Caco-2 (cell line): ENCODE data around the gene ETNPPL. TPM values are rescaled to one million over a fixed set of nuclear protein-coding genes. Genes with fewer than 3 reads are reported as not detected.

Experiments
- BruUV-seq: library from RNA; stranded (reverse); fragments of 400-500 nt; replicated peaks from 2 replicates; lab custom pipeline; 2021; lab: Mats Ljungman, UMichigan
- CTCF ChIA-PET: fragments of 300-600 bp; sonication (Branson Sonifier 250); formaldehyde crosslinking; loops from one replicate; lab custom pipeline; 2022; ENCODE audit warnings: antibody characterized with exemption; lab: Charles Lee
- POLR2A ChIA-PET: fragments of 300-600 bp; sonication (Branson Sonifier 250); formaldehyde crosslinking; loops from one replicate; lab custom pipeline; 2022; ENCODE audit warnings: antibody characterized with exemption; lab: Charles Lee
- DNase-seq, 2 experiments: peaks; one replicate each; pipeline versions ENCODE4 v3.0.0 to v3.0.0-alpha.2; 2020 to 2022
- H3K27me3 ChIP-seq: replicated peaks from 2 replicates; pipeline ENCODE4 v1.6.0; 2011; ENCODE audit warnings: low read length; ENCODE audit not compliant: control insufficient read depth, insufficient read depth
- H3K36me3 ChIP-seq: 2 replicates; pipeline ENCODE4 v1.5.1; 2011; ENCODE audit warnings: low read length; ENCODE audit not compliant: control insufficient read depth, insufficient read depth
- H3K4me1 ChIP-seq: fragments of 250-450 bp; sonication (Bioruptor Pico); 2 replicates; pipeline ENCODE4 v1.5.1; 2020; ENCODE audit warnings: mild to moderate bottlenecking
- H3K4me3 ChIP-seq: 2 replicates; pipeline ENCODE4 v1.5.1; 2011; ENCODE audit warnings: low read depth, mild to moderate bottlenecking, control low read depth, low read length
- H3K9me3 ChIP-seq: fragments of 250-450 bp; sonication (Bioruptor Pico); 2 replicates; pipeline ENCODE4 v1.5.1; 2020; ENCODE audit warnings: mild to moderate bottlenecking, moderate library complexity
- H3K27ac Mint-ChIP-seq: one replicate; pipeline ENCODE4 v1.8.0; 2022; ENCODE audit warnings: mixed read lengths; ENCODE audit not compliant: unreplicated experiment
- H3K27me3 Mint-ChIP-seq: one replicate; pipeline ENCODE4 v1.8.0; 2022; ENCODE audit warnings: mixed read lengths; ENCODE audit not compliant: insufficient read depth, unreplicated experiment
- H3K36me3 Mint-ChIP-seq: one replicate; pipeline ENCODE4 v1.8.0; 2022; ENCODE audit warnings: mild to moderate bottlenecking, mixed read lengths; ENCODE audit not compliant: insufficient read depth, unreplicated experiment
- H3K4me1 Mint-ChIP-seq: one replicate; pipeline ENCODE4 v1.8.0; 2022; ENCODE audit warnings: low read depth, mixed read lengths; ENCODE audit not compliant: unreplicated experiment
- H3K4me3 Mint-ChIP-seq: one replicate; pipeline ENCODE4 v1.8.0; 2022; ENCODE audit warnings: mild to moderate bottlenecking, moderate library complexity, mixed read lengths; ENCODE audit not compliant: unreplicated experiment
- H3K9me3 Mint-ChIP-seq: one replicate; pipeline ENCODE4 v1.8.0; 2022; ENCODE audit warnings: mixed read lengths; ENCODE audit not compliant: unreplicated experiment
- intact Hi-C: fragments of 100-400 bp; cut with micrococcal nuclease; formaldehyde crosslinking; loops from one replicate; pipeline ENCODE4 v1.10.0; 2022; ENCODE audit not compliant: unreplicated experiment
- total RNA-seq: library from RNA; stranded (reverse); gene quantifications from 2 replicates; pipeline ENCODE4 v1.2.3, GENCODE V29; 2022
- TF ChIP-seq, protein P1 (sequence below), 2 experiments: fragments of 200-600 bp in 1 of 2; IDR thresholded peaks; 1 replicate in 1 of 2; 2 replicates in 1 of 2; pipeline versions ENCODE4 v1.5.1 to v1.8.0; 2011 to 2022; ENCODE audit warnings: antibody characterized with exemption in 1 of 2, control low read depth in 1 of 2, inconsistent platforms in 1 of 2, low read depth in 1 of 2, low read length in 1 of 2, mild to moderate bottlenecking in 1 of 2, moderate library complexity in 1 of 2; ENCODE audit not compliant: insufficient read depth in 1 of 2, severe bottlenecking in 1 of 2, unreplicated experiment in 1 of 2

The ETNPPL gene
- total RNA-seq, 1 experiment from 2014 or later, result not detected

DNA sequence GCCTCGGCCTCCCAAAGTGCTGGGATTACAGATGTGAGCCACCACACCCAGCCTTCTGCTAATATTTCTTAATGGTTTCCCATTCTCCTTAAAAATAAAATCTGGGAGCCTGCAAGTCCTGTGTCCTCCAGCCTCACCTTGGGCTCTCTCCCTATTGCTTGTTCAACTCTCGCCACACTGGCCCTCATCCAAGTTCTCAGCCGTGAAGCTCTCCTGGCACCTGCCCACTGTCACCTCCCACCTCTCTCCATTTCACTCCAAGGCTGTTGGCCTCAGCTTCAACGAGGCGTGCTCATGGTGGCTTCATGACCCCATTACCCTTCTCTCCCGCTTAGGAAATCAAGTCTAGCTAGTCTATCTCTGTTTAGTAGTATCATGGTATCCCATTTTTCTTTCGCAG lies 9.5 kb upstream of the ETNPPL start:
- Histone ChIP-seq H3K9me3 (no peaks in the 10 kb centered on the region), H3K27me3 (no peaks in the 10 kb centered on the region), H3K36me3 (no peaks in the 10 kb centered on the region), H3K4me1 (no peaks in the 10 kb centered on the region), H3K4me3 (no peak overlapping the region)
- CTCF ChIA-PET, result no interaction called here
- Mint-ChIP-seq H3K27me3 (peaks cover 5% of the 10 kb centered on the region), H3K9me3 (no peaks in the 10 kb centered on the region), H3K36me3 (no peaks in the 10 kb centered on the region), H3K4me3 (no peak overlapping the region), H3K27ac (no peak overlapping the region), H3K4me1 (no peaks in the 10 kb centered on the region)
- POLR2A ChIA-PET, result no interaction called here
- TF ChIP-seq, protein P1, sequence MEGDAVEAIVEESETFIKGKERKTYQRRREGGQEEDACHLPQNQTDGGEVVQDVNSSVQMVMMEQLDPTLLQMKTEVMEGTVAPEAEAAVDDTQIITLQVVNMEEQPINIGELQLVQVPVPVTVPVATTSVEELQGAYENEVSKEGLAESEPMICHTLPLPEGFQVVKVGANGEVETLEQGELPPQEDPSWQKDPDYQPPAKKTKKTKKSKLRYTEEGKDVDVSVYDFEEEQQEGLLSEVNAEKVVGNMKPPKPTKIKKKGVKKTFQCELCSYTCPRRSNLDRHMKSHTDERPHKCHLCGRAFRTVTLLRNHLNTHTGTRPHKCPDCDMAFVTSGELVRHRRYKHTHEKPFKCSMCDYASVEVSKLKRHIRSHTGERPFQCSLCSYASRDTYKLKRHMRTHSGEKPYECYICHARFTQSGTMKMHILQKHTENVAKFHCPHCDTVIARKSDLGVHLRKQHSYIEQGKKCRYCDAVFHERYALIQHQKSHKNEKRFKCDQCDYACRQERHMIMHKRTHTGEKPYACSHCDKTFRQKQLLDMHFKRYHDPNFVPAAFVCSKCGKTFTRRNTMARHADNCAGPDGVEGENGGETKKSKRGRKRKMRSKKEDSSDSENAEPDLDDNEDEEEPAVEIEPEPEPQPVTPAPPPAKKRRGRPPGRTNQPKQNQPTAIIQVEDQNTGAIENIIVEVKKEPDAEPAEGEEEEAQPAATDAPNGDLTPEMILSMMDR (IDR thresholded peaks at IDR 0.05; ENCODE audit: insufficient read depth in 1 of 2, low read depth in 1 of 2, low read length in 1 of 2, severe bottlenecking in 1 of 2, unreplicated experiment in 1 of 2), result no peak
- no peak for DNase-seq
- no TSS peak for BruUV-seq
- intact Hi-C loops, result no loop called here

DNA sequence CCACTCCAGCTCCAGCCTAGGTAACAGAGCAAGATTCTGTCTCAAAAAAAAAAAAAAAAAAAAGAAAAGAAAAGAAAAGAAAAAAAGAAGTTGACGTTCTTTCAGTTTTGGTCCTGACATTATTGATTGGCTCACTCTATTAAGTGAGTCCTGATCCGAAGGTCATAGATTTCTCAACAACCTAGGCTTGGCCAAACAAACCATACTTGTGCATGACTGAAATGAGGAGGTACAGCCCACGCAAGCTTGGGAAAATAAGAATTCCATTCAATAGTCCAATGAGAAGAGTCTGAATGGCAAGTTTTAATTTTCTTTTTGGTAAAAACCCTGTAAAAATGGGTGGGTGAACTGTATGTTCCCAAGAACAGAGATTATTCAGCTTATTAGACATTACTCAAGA lies 3.2 kb upstream of the ETNPPL start:
- no peak for DNase-seq
- Mint-ChIP-seq H3K4me1 (peaks cover 7% of the 10 kb centered on the region), H3K27ac (no peak overlapping the region), H3K4me3 (no peak overlapping the region), H3K9me3 (no peaks in the 10 kb centered on the region), H3K27me3 (peaks cover 13% of the 10 kb centered on the region), H3K36me3 (no peaks in the 10 kb centered on the region)
- Histone ChIP-seq H3K36me3 (no peaks in the 10 kb centered on the region), H3K4me1 (no peaks in the 10 kb centered on the region), H3K9me3 (no peaks in the 10 kb centered on the region), H3K27me3 (peaks cover 1% of the 10 kb centered on the region; the same call in 1 of the 2 replicates), H3K4me3 (no peak overlapping the region)
- TF ChIP-seq, protein P1 (IDR thresholded peaks at IDR 0.05; ENCODE audit: insufficient read depth in 1 of 2, low read depth in 1 of 2, low read length in 1 of 2, severe bottlenecking in 1 of 2, unreplicated experiment in 1 of 2), result no peak
- ChIA-PET POLR2A (no interaction called here), CTCF (no interaction called here)
- intact Hi-C loops, result no loop called here
- no TSS peak for BruUV-seq

DNA sequence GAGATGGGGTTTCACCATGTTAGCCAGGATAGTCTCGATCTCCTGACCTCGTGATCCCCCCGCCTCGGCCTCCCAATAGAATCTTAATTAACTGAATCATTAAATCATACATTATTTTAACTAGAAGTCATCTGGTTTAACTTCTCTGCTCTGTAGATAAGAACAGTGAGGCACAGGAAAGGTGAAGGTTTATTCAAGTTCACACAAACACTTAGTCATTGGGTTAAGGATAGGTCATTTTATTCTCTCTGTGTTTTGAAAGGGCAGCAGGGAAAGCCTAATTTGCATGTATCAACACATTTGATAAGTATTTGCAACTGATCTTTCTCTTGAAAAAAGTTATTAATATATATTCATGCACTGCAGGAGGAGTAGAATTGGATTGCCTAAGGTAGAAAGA lies 1.1 kb upstream of the ETNPPL start:
- no TSS peak for BruUV-seq
- ChIA-PET POLR2A (no interaction called here), CTCF (no interaction called here)
- peaks cover 13% of the 10 kb centered on the region for H3K27me3 Mint-ChIP-seq
- Histone ChIP-seq H3K4me1 (no peaks in the 10 kb centered on the region), H3K36me3 (no peaks in the 10 kb centered on the region), H3K27me3 (peaks cover 1% of the 10 kb centered on the region; the same call in 1 of the 2 replicates), H3K4me3 (no peak overlapping the region), H3K9me3 (no peaks in the 10 kb centered on the region)
- H3K4me1 Mint-ChIP-seq, result peaks cover 7% of the 10 kb centered on the region
- H3K9me3 Mint-ChIP-seq, result no peaks in the 10 kb centered on the region
- intact Hi-C loops, result loop anchor here (5.0 kb wide), 1 partner anchor 82 kb away; no protein-coding TSS in a partner anchor
- H3K36me3 Mint-ChIP-seq, result no peaks in the 10 kb centered on the region
- TF ChIP-seq, protein P1 (IDR thresholded peaks at IDR 0.05; ENCODE audit: insufficient read depth in 1 of 2, low read depth in 1 of 2, low read length in 1 of 2, severe bottlenecking in 1 of 2, unreplicated experiment in 1 of 2), result no peak
- H3K4me3 Mint-ChIP-seq, result no peak overlapping the region
- DNase-seq, result no peak
- H3K27ac Mint-ChIP-seq, result no peak overlapping the region
